Subcutaneous adipose tissue (tissue), 4 donors: ENCODE results near the gene SLC37A2. TPM values are rescaled to one million over a fixed set of nuclear protein-coding genes. Genes with fewer than 3 reads are reported as not detected.

ENCODE experiments used
- CTCF ChIP-seq: fragments of 450-650 bp; IDR thresholded peaks from one replicate; pipeline ENCODE4 v1.5.1; 2016; ENCODE audit warnings: low read depth, mild to moderate bottlenecking, control low read depth, antibody characterized with exemption, moderate library complexity
- total RNA-seq, 4 donors: library from RNA; depleted of rRNA; stranded (reverse); fragments of >200 nt; gene quantifications; one replicate each; pipeline ENCODE4 v1.1.0, GENCODE V29; 2016

Gene SLC37A2
- total RNA-seq, 4 donors from 2014 or later: 14.7 to 59.7 (median 22.5) TPM

DNA sequence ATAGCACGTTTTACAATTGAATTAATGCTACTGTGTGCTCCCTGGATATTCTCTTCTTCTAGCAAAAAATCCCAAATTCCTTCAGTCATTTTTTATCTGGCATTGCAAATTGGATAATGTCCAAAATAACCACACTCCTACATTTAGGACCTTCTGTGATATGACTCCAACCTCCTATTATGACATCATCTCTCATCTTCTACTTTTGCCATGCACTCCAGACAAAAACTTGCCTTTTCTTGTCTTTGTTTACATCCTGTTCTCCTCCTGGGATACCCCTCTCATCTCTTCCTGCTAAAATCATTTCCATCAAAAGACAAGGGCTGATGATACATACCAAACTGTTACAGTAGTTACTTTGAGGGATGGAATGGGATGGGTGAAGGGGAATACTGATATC lies 69.0 kb downstream of the SLC37A2 start:
- TF ChIP-seq CTCF: no peak

GRCh38 chr11:125132596-125132995 lies 69.5 kb downstream of the SLC37A2 start:
- TF ChIP-seq CTCF: no peak

DNA sequence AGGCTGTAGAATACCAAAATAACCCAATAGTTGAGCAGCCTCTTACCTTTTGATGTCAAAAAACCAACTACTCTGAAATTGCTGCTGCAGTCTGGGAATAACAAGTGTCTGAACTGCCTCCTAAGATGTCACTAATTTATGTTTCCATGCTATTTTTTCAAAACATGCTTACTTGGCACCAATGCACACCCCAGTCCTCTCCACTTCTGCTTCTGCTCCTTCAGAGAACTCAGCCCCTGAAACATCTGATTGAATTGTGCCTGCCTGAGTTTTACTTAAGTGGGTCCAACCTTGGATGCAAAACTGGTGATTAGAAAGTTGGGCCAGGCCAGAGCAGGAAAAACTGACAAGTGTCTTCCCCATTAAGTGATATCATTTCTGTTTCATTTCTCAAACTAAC lies 72.9 kb downstream of the SLC37A2 start:
- no peak for TF ChIP-seq CTCF

DNA sequence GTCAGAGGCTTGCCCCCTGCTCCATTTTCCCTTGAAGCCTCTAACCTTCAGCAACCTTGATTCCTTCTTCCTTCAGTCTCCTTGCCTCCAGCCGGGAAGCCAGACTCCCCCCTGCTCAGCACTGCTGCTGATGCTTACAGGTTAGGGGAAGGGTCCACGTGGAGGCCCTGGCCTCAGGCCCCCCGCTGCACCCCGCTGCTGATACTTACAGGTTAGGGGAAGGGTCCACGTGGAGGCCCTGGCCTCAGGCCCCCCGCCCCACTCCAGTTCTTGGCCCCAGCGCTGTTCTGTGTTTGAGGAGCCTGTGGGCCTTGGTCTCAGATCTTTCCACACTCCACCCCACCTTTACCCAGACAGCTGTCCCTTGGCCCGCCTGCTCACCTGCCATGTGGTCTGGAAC lies 75.9 kb downstream of the SLC37A2 start:
- no peak for TF ChIP-seq CTCF

DNA sequence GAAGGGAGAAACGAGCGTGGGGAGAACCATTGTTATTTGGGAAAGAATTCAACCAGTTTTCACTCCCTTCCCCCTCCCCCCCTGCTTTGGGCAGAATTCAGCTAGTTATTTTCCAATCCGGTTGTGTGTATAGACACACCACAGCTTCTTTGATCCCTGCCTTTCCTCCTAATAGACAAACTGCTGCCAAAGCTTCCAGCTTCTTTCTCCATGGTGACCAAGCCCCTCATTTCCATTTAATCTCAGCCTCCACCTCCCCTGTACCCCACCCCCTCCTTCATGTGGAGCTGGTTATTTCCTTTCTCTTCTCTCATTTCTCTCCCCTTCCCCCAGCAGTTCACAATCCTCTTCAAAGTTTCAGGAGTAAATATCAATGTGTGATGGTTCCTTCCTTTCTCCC lies 76.7 kb downstream of the SLC37A2 start:
- no peak for TF ChIP-seq CTCF

Other genes with a start within 250 kb of the SLC37A2 start
- gene ROBO3, start 197.9 kb upstream of the SLC37A2 start, total RNA-seq: 10 to 100 TPM; 10.7 to 19.7 (median 16.7) TPM
- gene ROBO4, start 165.4 kb upstream of the SLC37A2 start, total RNA-seq: 100 to 1,000 TPM in 1 of 4 donors, 10 to 100 TPM in 3; 17.5 to 152 (median 21.0) TPM
- gene HEPN1, start 144.1 kb upstream of the SLC37A2 start, total RNA-seq: not detected
- gene HEPACAM, start 127.3 kb upstream of the SLC37A2 start, total RNA-seq: 10 to 100 TPM in 3 of 4 donors, 1 to 10 TPM in 1; 8.3 to 62.0 (median 13.6) TPM
- gene CCDC15, start 109.1 kb upstream of the SLC37A2 start, total RNA-seq: 1 to 10 TPM; 1.8 to 3.4 (median 2.6) TPM
- 10 to 100 TPM; 15.6 to 34.1 (median 30.8) TPM for gene TMEM218, start 48.3 kb downstream of the SLC37A2 start, total RNA-seq
- 1 to 10 TPM in 3 of 4 donors, under 1 TPM in 1; 0.51 to 4.3 (median 2.3) TPM for gene PKNOX2, start 101.4 kb downstream of the SLC37A2 start, total RNA-seq